Activated CD4-positive, alpha-beta T cell treated with anti-CD3 and anti-CD28 coated beads for 36 hours (primary cell): Measurements from ENCODE around the gene MYPOP. TPM values are rescaled to one million over a fixed set of nuclear protein-coding genes. Genes with fewer than 3 reads are reported as not detected.

Experiments used
- total RNA-seq, 2 experiments: library from RNA; stranded (reverse); gene quantifications; one replicate each; pipeline ENCODE4 v1.2.3, GENCODE V29; 2021

Gene MYPOP
- total RNA-seq, 2 experiments from 2014 or later, result 5.0 to 5.6 TPM

Other genes starting within 250 kb of the MYPOP start
- 1 to 10 TPM; 4.5 to 5.9 TPM for gene GIPR, start 234.4 kb downstream of the MYPOP start, total RNA-seq
- 100 to 1,000 TPM; 619 to 839 TPM for gene SNRPD2, start 210.7 kb downstream of the MYPOP start, total RNA-seq
- gene QPCTL, start 209.9 kb downstream of the MYPOP start, total RNA-seq, result 10 to 100 TPM; 17.3 to 18.7 TPM
- gene FBXO46, start 171.7 kb downstream of the MYPOP start, total RNA-seq, result 10 to 100 TPM; 32.3 to 43.3 TPM
- not detected for gene MEIOSIN, start 169.2 kb downstream of the MYPOP start, total RNA-seq
- 1 to 10 TPM; 2.0 to 2.2 TPM for gene SIX5, start 133.4 kb downstream of the MYPOP start, total RNA-seq
- gene DMPK, start 120.1 kb downstream of the MYPOP start, total RNA-seq, result 10 to 100 TPM; 15.0 to 19.4 TPM
- gene DMWD, start 109.8 kb downstream of the MYPOP start, total RNA-seq, result 10 to 100 TPM; 31.1 to 35.1 TPM
- under 1 TPM; 0.21 to 0.23 TPM for gene RSPH6A, start 87.3 kb downstream of the MYPOP start, total RNA-seq
- 100 to 1,000 TPM; 108 to 128 TPM for gene SYMPK, start 39.5 kb downstream of the MYPOP start, total RNA-seq
- under 1 TPM; 0.40 to 0.62 TPM for gene FOXA3, start 38.3 kb downstream of the MYPOP start, total RNA-seq
- gene IRF2BP1, start 16.5 kb downstream of the MYPOP start, total RNA-seq, result 10 to 100 TPM; 12.6 to 15.2 TPM
- not detected for gene NANOS2, start 12.2 kb upstream of the MYPOP start, total RNA-seq
- gene NOVA2, start 71.3 kb upstream of the MYPOP start, total RNA-seq, result under 1 TPM; 0.02 to 0.09 TPM
- 10 to 100 TPM; 22.4 to 26.2 TPM for gene CCDC61, start 92.9 kb upstream of the MYPOP start, total RNA-seq
- not detected for gene PGLYRP1, start 120.4 kb upstream of the MYPOP start, total RNA-seq
- gene IGFL4, start 138.4 kb upstream of the MYPOP start, total RNA-seq, result not detected
- not detected for gene IGFL3, start 222.1 kb upstream of the MYPOP start, total RNA-seq
- not detected for gene IGFL2, start 245.6 kb upstream of the MYPOP start, total RNA-seq